GM23248 (cell line): ENCODE results near the gene FLAD1. TPM values are rescaled to one million over a fixed set of nuclear protein-coding genes. Genes with fewer than 3 reads are reported as not detected.
"Not testable (repeated sequence)": the region's sequence is repeated elsewhere in the genome, so short reads cannot be mapped to it uniquely, and the experiment has no call there.

Source experiments
- DNase-seq: peaks from one replicate; pipeline ENCODE4 v3.0.0-alpha.2; 2015
- H2AFZ ChIP-seq: fragments of 200-600 bp; sonication (generic); 2 replicates; pipeline ENCODE4 v1.6.1; 2016; ENCODE audit warnings: antibody characterized with exemption
- H3F3A ChIP-seq: fragments of 200-600 bp; sonication (generic); 2 replicates; pipeline ENCODE4 v1.6.1; 2016; ENCODE audit warnings: mild to moderate bottlenecking, antibody characterized with exemption, mixed run types; ENCODE audit not compliant: insufficient read depth
- H3K27ac ChIP-seq: fragments of 200-600 bp; sonication (generic); 2 replicates; pipeline ENCODE4 v1.5.1; 2016; ENCODE audit warnings: mild to moderate bottlenecking
- H3K27me3 ChIP-seq: fragments of 200-600 bp; sonication (generic); replicated peaks from 2 replicates; pipeline ENCODE4 v1.6.1; 2016; ENCODE audit warnings: mild to moderate bottlenecking; ENCODE audit not compliant: insufficient read depth
- H3K36me3 ChIP-seq: fragments of 200-600 bp; sonication (generic); 2 replicates; pipeline ENCODE4 v1.6.1; 2016; ENCODE audit warnings: low read depth, mild to moderate bottlenecking
- H3K4me1 ChIP-seq: fragments of 200-600 bp; sonication (generic); 2 replicates; pipeline ENCODE4 v1.6.1; 2016; ENCODE audit warnings: mild to moderate bottlenecking; ENCODE audit not compliant: insufficient read depth
- H3K4me2 ChIP-seq: fragments of 200-600 bp; sonication (generic); one replicate; pipeline ENCODE4 v1.6.1; 2016; ENCODE audit warnings: mild to moderate bottlenecking; ENCODE audit not compliant: unreplicated experiment
- H3K4me3 ChIP-seq: fragments of 200-600 bp; sonication (generic); 2 replicates; pipeline ENCODE4 v1.5.1; 2016; ENCODE audit warnings: mild to moderate bottlenecking
- H3K79me2 ChIP-seq: fragments of 200-600 bp; sonication (generic); 2 replicates; pipeline ENCODE4 v1.6.1; 2016; ENCODE audit warnings: mild to moderate bottlenecking; ENCODE audit not compliant: insufficient read depth
- H3K9ac ChIP-seq: fragments of 200-600 bp; sonication (generic); 2 replicates; pipeline ENCODE4 v1.6.1; 2016; ENCODE audit warnings: mild to moderate bottlenecking
- H3K9me2 ChIP-seq: fragments of 200-600 bp; sonication (generic); 2 replicates; pipeline ENCODE4 v1.6.1; 2016; ENCODE audit warnings: mixed run types, mild to moderate bottlenecking, moderate library complexity; ENCODE audit not compliant: insufficient read depth
- H3K9me3 ChIP-seq: fragments of 200-600 bp; sonication (generic); one replicate; pipeline ENCODE4 v1.6.1; 2017; ENCODE audit warnings: low read depth
- H4K20me1 ChIP-seq: fragments of 200-600 bp; sonication (generic); 2 replicates; pipeline ENCODE4 v1.6.0; 2016; ENCODE audit not compliant: insufficient read depth
- EZH2 ChIP-seq: fragments of 200-600 bp; sonication (generic); IDR thresholded peaks from 2 replicates; pipeline ENCODE4 v1.6.1; 2018; ENCODE audit warnings: antibody characterized with exemption, mild to moderate bottlenecking; ENCODE audit not compliant: insufficient read depth, poor library complexity, severe bottlenecking
- EZH2phosphoT487 ChIP-seq: fragments of 200-600 bp; sonication (generic); IDR thresholded peaks from 2 replicates; pipeline ENCODE4 v1.6.1; 2018; ENCODE audit warnings: antibody characterized with exemption, moderate library complexity, mild to moderate bottlenecking, low read depth; ENCODE audit not compliant: insufficient read depth
- WGBS, 2 experiments: methylation state at CpG; one replicate each; pipeline ENCODE4 v1.1.6; 2015 to 2017; ENCODE audit warnings: low lambda C conversion rate in 2 of 2, low coverage in 1 of 2; ENCODE audit errors: missing lambda C conversion rate in 2 of 2; 5-methylcytosine and 5-hydroxymethylcytosine counted together
- in situ Hi-C: fragments of 300-500 bp; cut with MboI; formaldehyde crosslinking; loops from 2 replicates; pipeline ENCODE4 v1.15.0; 2020
- polyA plus RNA-seq: library from polyadenylated mRNA; unstranded; fragments of >200 nt; fragmentation: Nextera tagmentation; extraction: Ambion mirVana; gene quantifications from 2 replicates; pipeline ENCODE4 v1.2.1, GENCODE V29; 2016
- total RNA-seq: library from RNA; depleted of rRNA; stranded (reverse); fragments of >200 nt; shearing (Covaris generic); gene quantifications from 2 replicates; pipeline ENCODE4 v1.2.3, GENCODE V29; 2014

The FLAD1 gene
- total and polyA plus RNA-seq, 2 experiments from 2014 or later, result 21.3 to 30.2 TPM

- 21 to 22% methylated on average over 17 of the region's 17 CpGs for WGBS, 2 experiments
- Histone ChIP-seq H3F3A (no peaks in the 10 kb centered on the region; the same call in 1 of the 2 replicates), H3K9me2 (no peaks in the 10 kb centered on the region), H3K36me3 (0 out of 2 replicates have a peak, but pooled peaks cover 6% of the 10 kb centered on the region), H3K27ac (no peak overlapping the region), H3K9ac (peak overlapping the region; percentile 85), H3K79me2 (peaks cover 69% of the 10 kb centered on the region), H4K20me1 (no peaks in the 10 kb centered on the region), H3K4me2 (peak overlapping the region; percentile 99), H3K27me3 (no peaks in the 10 kb centered on the region), H2AFZ (peak overlapping the region; percentile 85), H3K4me1 (peaks cover 5% of the 10 kb centered on the region), H3K9me3 (no peaks in the 10 kb centered on the region), H3K4me3 (peak overlapping the region; percentile 92)
- no peak for TF ChIP-seq EZH2phosphoT487
- no peak for TF ChIP-seq EZH2
- peak; percentile 29 for DNase-seq
- in situ Hi-C loops, result no loop called here
Measured at GRCh38 chr1:154983776-154984466, 777 bp downstream of the FLAD1 start.

- H3K9ac ChIP-seq, H3K4me3 ChIP-seq, H2AFZ ChIP-seq, DNase-seq, H3F3A ChIP-seq, H4K20me1 ChIP-seq, H3K9me2 ChIP-seq, in situ Hi-C loops, H3K27ac ChIP-seq, H3K9me3 ChIP-seq, H3K36me3 ChIP-seq, H3K4me2 ChIP-seq, H3K27me3 ChIP-seq, H3K4me1 ChIP-seq: not testable (repeated sequence)
- peaks cover 50% of the 10 kb centered on the region for H3K79me2 ChIP-seq
- whole genome bisulfite sequencing, 2 experiments, result 89% methylated on average over 4 of the region's 4 CpGs
Measured at GRCh38 chr1:154986736-154987135, 3.6 kb downstream of the FLAD1 start.

- Histone ChIP-seq H3K36me3 (0 out of 2 replicates have a peak, but pooled peaks cover 8% of the 10 kb centered on the region), H3K27me3 (no peaks in the 10 kb centered on the region), H3K4me2 (no peak overlapping the region), H3K9me2 (no peaks in the 10 kb centered on the region), H3F3A (no peaks in the 10 kb centered on the region; the same call in 1 of the 2 replicates), H3K4me3 (no peak overlapping the region), H2AFZ (no peak overlapping the region), H3K4me1 (peaks cover 5% of the 10 kb centered on the region), H4K20me1 (no peaks in the 10 kb centered on the region), H3K79me2 (peaks cover 48% of the 10 kb centered on the region), H3K9me3 (no peaks in the 10 kb centered on the region), H3K27ac (no peak overlapping the region), H3K9ac (no peak overlapping the region)
- peak; percentile 33 for DNase-seq
- WGBS, 2 experiments, result 51 to 52% methylated on average over 6 of the region's 6 CpGs
- in situ Hi-C loops, result no loop called here
- TF ChIP-seq EZH2, result no peak
- no peak for TF ChIP-seq EZH2phosphoT487
Measured at GRCh38 chr1:154987326-154987725, 4.2 kb downstream of the FLAD1 start.

- H3K4me2 ChIP-seq, result no peak overlapping the region
- peaks cover 5% of the 10 kb centered on the region for H3K4me1 ChIP-seq
- no peak overlapping the region for H3K27ac ChIP-seq
- WGBS, 2 experiments, result 89 to 93% methylated on average over 17 of the region's 17 CpGs
- in situ Hi-C loops, result no loop called here
- H4K20me1 ChIP-seq, result no peaks in the 10 kb centered on the region
- H3K79me2 ChIP-seq, result peaks cover 47% of the 10 kb centered on the region
- no peak for DNase-seq
- no peaks in the 10 kb centered on the region for H3K27me3 ChIP-seq
- no peak overlapping the region for H3K9ac ChIP-seq
- 0 out of 2 replicates have a peak, but pooled peaks cover 8% of the 10 kb centered on the region for H3K36me3 ChIP-seq
- no peak overlapping the region for H2AFZ ChIP-seq
- no peaks in the 10 kb centered on the region for H3K9me3 ChIP-seq
- no peak overlapping the region for H3K4me3 ChIP-seq
- no peaks in the 10 kb centered on the region for H3K9me2 ChIP-seq
- no peak for TF ChIP-seq EZH2
- no peak for TF ChIP-seq EZH2phosphoT487
- H3F3A ChIP-seq, result no peaks in the 10 kb centered on the region
Measured at GRCh38 chr1:154988058-154988954, 5.2 kb downstream of the FLAD1 start.
